Neural progenitor cell (in vitro differentiated cells): ENCODE measurements around the gene ACMSD. TPM values are rescaled to one million over a fixed set of nuclear protein-coding genes. Genes with fewer than 3 reads are reported as not detected.

Experiments used
- DNase-seq: peaks from one replicate; pipeline ENCODE4 v3.0.0-alpha.2; 2016; ENCODE audit warnings: low spot score
- H2AFZ ChIP-seq: fragments of 200-600 bp; sonication (generic); replicated peaks from 2 replicates; pipeline ENCODE4 v1.6.1; 2016; ENCODE audit warnings: antibody characterized with exemption
- H3F3A ChIP-seq: fragments of 200-600 bp; sonication (generic); 2 replicates; pipeline ENCODE4 v1.6.1; 2016; ENCODE audit warnings: antibody characterized with exemption, low read depth
- H3K27ac ChIP-seq: fragments of 200-600 bp; sonication (generic); 2 replicates; pipeline ENCODE4 v1.5.1; 2016; ENCODE audit warnings: mild to moderate bottlenecking
- H3K27me3 ChIP-seq: fragments of 200-600 bp; sonication (generic); 2 replicates; pipeline ENCODE4 v1.6.1; 2016; ENCODE audit warnings: mild to moderate bottlenecking, moderate library complexity
- H3K36me3 ChIP-seq: fragments of 200-600 bp; sonication (generic); 2 replicates; pipeline ENCODE4 v1.5.1; 2016
- H3K4me1 ChIP-seq: fragments of 200-600 bp; sonication (generic); 2 replicates; pipeline ENCODE4 v1.6.1; 2016; ENCODE audit warnings: mixed run types
- H3K4me2 ChIP-seq: fragments of 200-600 bp; sonication (generic); 2 replicates; pipeline ENCODE4 v1.6.1; 2016
- H3K4me3 ChIP-seq: fragments of 200-600 bp; sonication (generic); 2 replicates; pipeline ENCODE4 v1.5.1; 2016
- H3K79me2 ChIP-seq: fragments of 200-600 bp; sonication (generic); 2 replicates; pipeline ENCODE4 v1.6.1; 2016; ENCODE audit warnings: low read depth
- H3K9ac ChIP-seq: fragments of 200-600 bp; sonication (generic); 2 replicates; pipeline ENCODE4 v1.6.1; 2016
- H3K9me3 ChIP-seq: fragments of 200-600 bp; sonication (generic); 2 replicates; pipeline ENCODE4 v1.5.1; 2016; ENCODE audit warnings: low read depth
- H4K20me1 ChIP-seq: fragments of 200-600 bp; sonication (generic); 2 replicates; pipeline ENCODE4 v1.6.1; 2016; ENCODE audit warnings: low read depth
- H3K27ac Mint-ChIP-seq: 3 replicates; pipeline ENCODE4 v1.8.0; 2021; ENCODE audit warnings: mixed read lengths
- H3K27me3 Mint-ChIP-seq: 2 replicates; pipeline ENCODE4 v1.8.0; 2022; ENCODE audit warnings: low read depth, mild to moderate bottlenecking, inconsistent platforms, moderate library complexity, mixed read lengths; ENCODE audit not compliant: insufficient read depth
- H3K36me3 Mint-ChIP-seq: 3 replicates; pipeline ENCODE4 v1.8.0; 2021; ENCODE audit warnings: mixed read lengths
- H3K4me1 Mint-ChIP-seq: 3 replicates; pipeline ENCODE4 v1.8.0; 2021; ENCODE audit warnings: mixed read lengths
- H3K4me3 Mint-ChIP-seq: 3 replicates; pipeline ENCODE4 v1.8.0; 2021; ENCODE audit warnings: mild to moderate bottlenecking, moderate library complexity, mixed read lengths
- H3K9me3 Mint-ChIP-seq: 3 replicates; pipeline ENCODE4 v1.8.0; 2020; ENCODE audit warnings: mixed read lengths
- CTCF ChIP-seq: fragments of 200-600 bp; sonication (generic); IDR thresholded peaks from 2 replicates; pipeline ENCODE4 v1.5.1; 2017; ENCODE audit warnings: antibody characterized with exemption, mild to moderate bottlenecking
- EZH2 ChIP-seq: fragments of 200-600 bp; sonication (generic); IDR thresholded peaks from 2 replicates; pipeline ENCODE4 v1.6.1; 2017; ENCODE audit warnings: antibody characterized with exemption, mild to moderate bottlenecking, moderate library complexity
- EZH2phosphoT487 ChIP-seq: fragments of 200-600 bp; sonication (generic); IDR thresholded peaks from 2 replicates; pipeline ENCODE4 v1.6.1; 2017; ENCODE audit warnings: antibody characterized with exemption
- total RNA-seq: library from RNA; depleted of rRNA; stranded (reverse); fragments of >200 nt; gene quantifications from 2 replicates; pipeline ENCODE4 v1.2.3, GENCODE V29; 2015; ENCODE audit warnings: low replicate concordance

ACMSD gene
- total RNA-seq, 1 donor from 2014 or later = not detected

GRCh38 chr2:134924912-134925311 is 86.5 kb downstream of the ACMSD start:
- Histone ChIP-seq H3K4me3 (no peak overlapping the region), H3K79me2 (peaks cover 100% of the 10 kb centered on the region), H3K9me3 (no peaks in the 10 kb centered on the region), H3K4me1 (peaks cover 17% of the 10 kb centered on the region), H4K20me1 (peaks cover 93% of the 10 kb centered on the region), H3K27ac (no peak overlapping the region), H3F3A (no peaks in the 10 kb centered on the region), H3K4me2 (no peak overlapping the region), H3K27me3 (no peaks in the 10 kb centered on the region), H3K9ac (no peak overlapping the region), H3K36me3 (peaks cover 9% of the 10 kb centered on the region), H2AFZ (no peak overlapping the region)
- peaks cover 10% of the 10 kb centered on the region for H3K4me1 Mint-ChIP-seq
- no peaks in the 10 kb centered on the region for H3K9me3 Mint-ChIP-seq
- H3K27ac Mint-ChIP-seq = no peak overlapping the region
- DNase-seq = no peak
- H3K36me3 Mint-ChIP-seq = peaks cover 24% of the 10 kb centered on the region
- H3K4me3 Mint-ChIP-seq = no peak overlapping the region
- no peak for TF ChIP-seq EZH2phosphoT487
- no peak for TF ChIP-seq EZH2
- no peak for TF ChIP-seq CTCF
- H3K27me3 Mint-ChIP-seq = no peaks in the 10 kb centered on the region

GRCh38 chr2:134926231-134926931 is 88.0 kb downstream of the ACMSD start:
- no peaks in the 10 kb centered on the region for H3K9me3 ChIP-seq
- Mint-ChIP-seq H3K4me3 (no peak overlapping the region), H3K27ac (no peak overlapping the region), H3K36me3 (peaks cover 32% of the 10 kb centered on the region), H3K9me3 (peaks cover 3% of the 10 kb centered on the region), H3K4me1 (peaks cover 6% of the 10 kb centered on the region), H3K27me3 (no peaks in the 10 kb centered on the region)
- no peak overlapping the region for H3K27ac ChIP-seq
- H3K4me3 ChIP-seq = no peak overlapping the region
- no peak overlapping the region for H2AFZ ChIP-seq
- peaks cover 93% of the 10 kb centered on the region for H4K20me1 ChIP-seq
- H3K36me3 ChIP-seq = peaks cover 9% of the 10 kb centered on the region
- H3K9ac ChIP-seq = no peak overlapping the region
- no peak overlapping the region for H3K4me2 ChIP-seq
- TF ChIP-seq EZH2 (no peak), CTCF (no peak), EZH2phosphoT487 (no peak)
- peaks cover 6% of the 10 kb centered on the region for H3K4me1 ChIP-seq
- no peak for DNase-seq
- H3K79me2 ChIP-seq = peaks cover 100% of the 10 kb centered on the region
- H3K27me3 ChIP-seq = no peaks in the 10 kb centered on the region
- no peaks in the 10 kb centered on the region for H3F3A ChIP-seq

GRCh38 chr2:134927195-134927594 is 88.8 kb downstream of the ACMSD start:
- Histone ChIP-seq H3K4me2 (no peak overlapping the region), H3K4me1 (peaks cover 2% of the 10 kb centered on the region), H3K36me3 (peaks cover 9% of the 10 kb centered on the region), H3K9ac (no peak overlapping the region), H2AFZ (no peak overlapping the region), H4K20me1 (peaks cover 93% of the 10 kb centered on the region), H3K27ac (no peak overlapping the region), H3K4me3 (no peak overlapping the region), H3K27me3 (no peaks in the 10 kb centered on the region), H3F3A (no peaks in the 10 kb centered on the region), H3K9me3 (no peaks in the 10 kb centered on the region), H3K79me2 (peaks cover 100% of the 10 kb centered on the region)
- peaks cover 3% of the 10 kb centered on the region for H3K4me1 Mint-ChIP-seq
- H3K36me3 Mint-ChIP-seq = peaks cover 34% of the 10 kb centered on the region
- H3K9me3 Mint-ChIP-seq = peaks cover 3% of the 10 kb centered on the region
- no peak for DNase-seq
- H3K27ac Mint-ChIP-seq = no peak overlapping the region
- no peak overlapping the region for H3K4me3 Mint-ChIP-seq
- H3K27me3 Mint-ChIP-seq = no peaks in the 10 kb centered on the region
- TF ChIP-seq EZH2 (no peak), EZH2phosphoT487 (no peak), CTCF (no peak)
